OCI-LY1 (cell line): ENCODE data around the gene EYA2.

Experiments
- H2AFZ ChIP-seq: fragments of 200-600 bp; sonication (generic), shearing (Covaris generic); 2 replicates; pipeline ENCODE4 v1.6.0; 2014; ENCODE audit warnings: antibody characterized with exemption, mild to moderate bottlenecking, low read length
- H3F3A ChIP-seq: fragments of 200-600 bp; sonication (generic), shearing (Covaris generic); 2 replicates; pipeline ENCODE4 v1.6.0; 2014; ENCODE audit warnings: mild to moderate bottlenecking, antibody characterized with exemption, low read length, moderate library complexity; ENCODE audit not compliant: insufficient read depth
- H3K27ac ChIP-seq: fragments of 200-600 bp; sonication (generic); 2 replicates; pipeline ENCODE4 v1.5.1; 2014; ENCODE audit warnings: low read length, mixed run types, mild to moderate bottlenecking, low read depth; ENCODE audit not compliant: poor library complexity, severe bottlenecking
- H3K27me3 ChIP-seq: fragments of 200-600 bp; sonication (generic); 2 replicates; pipeline ENCODE4 v1.6.0; 2014; ENCODE audit warnings: antibody characterized with exemption, mild to moderate bottlenecking, low read length, moderate library complexity; ENCODE audit not compliant: insufficient read depth
- H3K36me3 ChIP-seq: fragments of 200-600 bp; sonication (generic); 2 replicates; pipeline ENCODE4 v1.6.1; 2014; ENCODE audit warnings: mild to moderate bottlenecking, antibody characterized with exemption, low read length, moderate library complexity, mixed read lengths; ENCODE audit not compliant: insufficient read depth
- H3K4me1 ChIP-seq: fragments of 200-600 bp; sonication (generic); 2 replicates; pipeline ENCODE4 v1.5.1; 2014; ENCODE audit warnings: mild to moderate bottlenecking, low read length, moderate library complexity; ENCODE audit not compliant: insufficient read depth, severe bottlenecking
- H3K4me2 ChIP-seq: fragments of 200-600 bp; sonication (generic), shearing (Covaris generic); 2 replicates; pipeline ENCODE4 v1.6.1; 2014; ENCODE audit warnings: low read length
- H3K4me3 ChIP-seq: fragments of 200-600 bp; sonication (generic); 2 replicates; pipeline ENCODE4 v1.5.1; 2014; ENCODE audit warnings: low read length, low read depth, mild to moderate bottlenecking, mixed read lengths; ENCODE audit not compliant: poor library complexity, severe bottlenecking
- H3K79me2 ChIP-seq: fragments of 200-600 bp; shearing (Covaris generic); 2 replicates; pipeline ENCODE4 v1.6.1; 2016; ENCODE audit warnings: mixed run types, low read length, mixed read lengths; ENCODE audit not compliant: insufficient read depth
- H3K9ac ChIP-seq: fragments of 200-600 bp; sonication (generic), shearing (Covaris generic); 2 replicates; pipeline ENCODE4 v1.6.1; 2014; ENCODE audit warnings: mild to moderate bottlenecking, low read length, mixed read lengths
- H3K9me2 ChIP-seq: fragments of 200-600 bp; sonication (generic), shearing (Covaris generic); 2 replicates; pipeline ENCODE4 v1.6.1; 2014; ENCODE audit warnings: low read depth, mild to moderate bottlenecking, low read length, mixed read lengths
- H3K9me3 ChIP-seq: fragments of 200-600 bp; shearing (Covaris generic); 2 replicates; pipeline ENCODE4 v1.6.1; 2014; ENCODE audit warnings: low read length, mixed read lengths
- H4K20me1 ChIP-seq: fragments of 200-600 bp; sonication (generic), shearing (Covaris generic); 2 replicates; pipeline ENCODE4 v1.6.0; 2016; ENCODE audit warnings: mild to moderate bottlenecking, low read length; ENCODE audit not compliant: insufficient read depth
- CTCF ChIP-seq: fragments of 200-600 bp; sonication (generic), shearing (Covaris generic); IDR thresholded peaks from 2 replicates; pipeline ENCODE4 v1.5.1; 2017; ENCODE audit warnings: mild to moderate bottlenecking, antibody characterized with exemption, low read length, moderate library complexity, mixed read lengths
- EZH2 ChIP-seq: fragments of 200-600 bp; sonication (generic), shearing (Covaris generic); IDR thresholded peaks from 2 replicates; pipeline ENCODE4 v1.8.0; 2017; ENCODE audit warnings: borderline replicate concordance, mixed run types, mild to moderate bottlenecking, antibody characterized with exemption, low read length, moderate library complexity, mixed read lengths

EYA2 gene

DNA sequence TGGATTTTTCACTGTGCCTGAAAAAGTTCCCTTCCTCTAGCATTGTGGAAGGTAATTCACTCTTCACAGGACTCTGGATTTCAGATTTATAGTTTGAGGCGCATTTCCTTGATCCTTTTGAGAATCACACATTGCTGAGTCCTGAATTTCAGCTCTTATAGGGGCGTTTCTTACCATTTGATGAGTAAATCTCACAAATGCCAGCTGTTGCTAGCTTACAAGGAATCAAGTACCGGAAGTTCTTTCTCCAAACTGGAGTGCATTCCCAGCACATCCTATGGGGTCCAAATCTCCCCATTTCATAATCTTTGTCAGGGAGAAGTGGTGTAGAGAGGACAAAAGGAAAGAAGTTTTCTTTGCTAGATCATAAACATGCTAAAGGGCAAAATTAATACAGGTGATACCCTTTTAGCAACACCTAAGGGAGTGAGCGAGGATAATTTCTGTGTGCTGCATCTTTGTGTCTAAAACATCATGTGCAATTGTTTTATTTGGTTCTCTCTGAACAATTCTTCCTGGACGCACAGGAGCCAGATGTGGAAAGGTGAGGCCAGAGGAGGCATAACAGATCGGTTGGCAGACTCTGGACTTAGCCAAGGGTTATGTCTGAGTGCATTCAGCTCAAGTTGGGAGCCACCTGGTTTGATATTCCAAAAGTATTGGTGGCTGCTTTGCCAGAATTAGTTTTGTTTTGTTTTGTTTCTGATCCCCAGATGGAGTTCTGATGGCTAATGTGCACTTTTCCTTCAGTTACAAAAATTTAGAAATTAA lies 37.4 kb upstream of the EYA2 start:
- H2AFZ ChIP-seq: no peak overlapping the region
- H3K9me3 ChIP-seq: no peaks in the 10 kb centered on the region
- no peaks in the 10 kb centered on the region for H3F3A ChIP-seq
- H3K36me3 ChIP-seq: no peaks in the 10 kb centered on the region
- H3K4me2 ChIP-seq: no peak overlapping the region
- no peaks in the 10 kb centered on the region for H3K4me1 ChIP-seq
- no peaks in the 10 kb centered on the region for H3K27me3 ChIP-seq
- H4K20me1 ChIP-seq: no peaks in the 10 kb centered on the region
- H3K9me2 ChIP-seq: no peaks in the 10 kb centered on the region
- TF ChIP-seq CTCF: no peak
- TF ChIP-seq EZH2: no peak
- H3K27ac ChIP-seq: no peak overlapping the region
- no peak overlapping the region for H3K9ac ChIP-seq
- no peak overlapping the region for H3K4me3 ChIP-seq
- H3K79me2 ChIP-seq: no peaks in the 10 kb centered on the region

GRCh38 chr20:46865824-46866223 lies 28.8 kb upstream of the EYA2 start:
- H3K4me3 ChIP-seq: no peak overlapping the region
- H3K27ac ChIP-seq: no peak overlapping the region
- no peaks in the 10 kb centered on the region for H3K4me1 ChIP-seq
- no peak overlapping the region for H3K4me2 ChIP-seq
- no peaks in the 10 kb centered on the region for H3K27me3 ChIP-seq
- no peak overlapping the region for H2AFZ ChIP-seq
- H4K20me1 ChIP-seq: no peaks in the 10 kb centered on the region
- no peaks in the 10 kb centered on the region for H3K9me2 ChIP-seq
- H3K36me3 ChIP-seq: no peaks in the 10 kb centered on the region
- H3K79me2 ChIP-seq: no peaks in the 10 kb centered on the region
- no peak for TF ChIP-seq EZH2
- no peak for TF ChIP-seq CTCF
- H3K9me3 ChIP-seq: no peaks in the 10 kb centered on the region
- H3K9ac ChIP-seq: no peak overlapping the region
- no peaks in the 10 kb centered on the region for H3F3A ChIP-seq

DNA sequence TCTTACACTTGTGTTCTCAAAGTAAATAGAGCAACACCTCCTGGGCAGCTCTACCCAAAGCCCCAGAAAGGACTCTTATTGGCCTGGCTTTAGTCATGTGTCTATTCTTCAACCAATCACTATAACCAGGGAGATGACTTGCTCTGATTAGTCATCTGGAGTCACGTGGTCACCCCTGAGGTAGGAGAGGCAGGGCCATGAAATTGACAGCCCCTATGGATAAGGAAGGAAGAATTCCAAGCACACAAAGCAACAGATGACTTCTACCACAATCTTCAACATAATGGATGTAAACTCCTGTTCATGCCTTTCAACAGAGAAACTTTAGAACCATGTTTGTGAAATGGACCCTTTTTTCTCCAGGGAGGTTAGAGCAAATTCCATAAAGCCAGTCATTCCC lies 24.6 kb upstream of the EYA2 start:
- no peaks in the 10 kb centered on the region for H3F3A ChIP-seq
- H3K9me2 ChIP-seq: no peaks in the 10 kb centered on the region
- no peak overlapping the region for H3K4me2 ChIP-seq
- no peak overlapping the region for H3K9ac ChIP-seq
- H4K20me1 ChIP-seq: no peaks in the 10 kb centered on the region
- H3K4me1 ChIP-seq: no peaks in the 10 kb centered on the region
- no peaks in the 10 kb centered on the region for H3K36me3 ChIP-seq
- TF ChIP-seq CTCF (no peak), EZH2 (no peak)
- H3K79me2 ChIP-seq: no peaks in the 10 kb centered on the region
- no peak overlapping the region for H3K4me3 ChIP-seq
- no peaks in the 10 kb centered on the region for H3K27me3 ChIP-seq
- H3K27ac ChIP-seq: no peak overlapping the region
- H2AFZ ChIP-seq: no peak overlapping the region
- H3K9me3 ChIP-seq: no peaks in the 10 kb centered on the region
